ENCODE data around the gene NAPB.
"Not testable (repeated sequence)": the region's sequence is repeated elsewhere in the genome, so short reads cannot be mapped to it uniquely, and the experiment has no call there.

The NAPB gene

DNA sequence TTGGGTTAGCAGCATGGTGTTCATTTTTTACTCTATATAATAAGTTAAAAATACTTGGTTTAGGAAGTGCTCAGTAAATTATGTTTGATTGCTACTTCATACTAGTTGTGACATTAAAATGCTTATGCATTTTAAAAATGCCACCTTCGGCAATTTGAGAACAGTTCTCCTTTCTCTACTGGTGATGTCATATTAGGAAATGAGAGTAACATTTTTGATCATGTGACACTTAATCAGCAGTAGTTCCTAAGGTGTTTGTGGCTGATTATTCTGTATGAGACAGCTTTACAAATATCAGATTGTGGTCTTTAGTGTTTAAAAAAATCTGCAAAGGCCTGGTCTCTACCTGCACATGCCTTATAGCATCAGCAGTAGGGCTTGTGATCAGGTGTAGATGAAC is 54.9 kb downstream of the NAPB start:
- DNase-seq = no peak

DNA sequence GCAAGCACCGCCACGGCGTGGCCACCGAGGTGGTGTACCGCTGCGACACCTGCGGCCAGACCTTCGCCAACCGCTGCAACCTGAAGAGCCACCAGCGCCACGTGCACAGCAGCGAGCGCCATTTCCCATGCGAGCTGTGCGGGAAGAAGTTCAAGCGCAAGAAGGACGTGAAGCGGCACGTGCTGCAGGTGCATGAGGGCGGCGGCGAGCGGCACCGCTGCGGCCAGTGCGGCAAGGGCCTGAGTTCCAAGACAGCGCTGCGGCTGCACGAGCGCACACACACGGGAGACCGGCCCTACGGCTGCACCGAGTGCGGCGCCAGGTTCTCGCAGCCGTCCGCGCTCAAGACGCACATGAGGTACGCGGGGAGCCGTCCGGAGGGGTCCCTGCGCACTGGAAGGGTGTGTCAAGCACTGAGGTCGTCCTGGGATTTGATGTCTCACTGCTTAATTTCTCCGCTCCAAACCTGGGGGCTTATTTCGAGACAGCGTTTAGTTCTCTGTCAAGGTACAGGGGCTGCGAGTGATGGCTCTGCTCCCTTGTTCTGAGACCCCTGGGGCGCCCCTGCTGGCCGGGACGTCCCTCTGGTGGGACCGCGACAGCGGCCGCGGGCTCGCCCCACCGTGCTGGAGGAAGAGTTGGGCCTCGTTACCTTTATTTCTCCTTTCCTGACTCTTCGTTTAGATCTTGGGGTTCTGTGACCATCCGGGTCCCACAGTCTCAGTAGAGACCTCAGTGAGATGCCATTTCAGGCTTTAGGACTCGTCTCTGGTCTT is 55.7 kb downstream of the NAPB start:
- DNase-seq = no peak

DNA sequence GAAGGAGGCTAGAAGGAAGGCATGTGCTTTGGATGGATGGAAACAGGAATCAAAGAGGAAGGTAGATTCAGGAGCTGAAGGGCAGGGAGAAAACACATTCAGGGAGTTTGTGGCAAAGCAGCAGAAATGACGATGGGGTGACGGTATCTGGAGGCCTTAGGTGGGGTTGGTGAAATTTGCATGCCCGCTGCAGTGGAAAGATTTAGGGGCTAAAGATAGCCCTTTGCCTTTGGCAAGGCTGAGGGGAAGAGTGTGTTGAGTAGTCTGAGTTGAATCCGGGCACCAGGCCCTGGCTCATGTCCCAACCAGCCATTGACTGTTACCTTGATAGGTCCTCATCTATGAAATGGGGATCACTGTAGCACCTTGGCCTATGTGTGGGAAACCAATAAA is 58.0 kb downstream of the NAPB start:
- no peak for DNase-seq

DNA sequence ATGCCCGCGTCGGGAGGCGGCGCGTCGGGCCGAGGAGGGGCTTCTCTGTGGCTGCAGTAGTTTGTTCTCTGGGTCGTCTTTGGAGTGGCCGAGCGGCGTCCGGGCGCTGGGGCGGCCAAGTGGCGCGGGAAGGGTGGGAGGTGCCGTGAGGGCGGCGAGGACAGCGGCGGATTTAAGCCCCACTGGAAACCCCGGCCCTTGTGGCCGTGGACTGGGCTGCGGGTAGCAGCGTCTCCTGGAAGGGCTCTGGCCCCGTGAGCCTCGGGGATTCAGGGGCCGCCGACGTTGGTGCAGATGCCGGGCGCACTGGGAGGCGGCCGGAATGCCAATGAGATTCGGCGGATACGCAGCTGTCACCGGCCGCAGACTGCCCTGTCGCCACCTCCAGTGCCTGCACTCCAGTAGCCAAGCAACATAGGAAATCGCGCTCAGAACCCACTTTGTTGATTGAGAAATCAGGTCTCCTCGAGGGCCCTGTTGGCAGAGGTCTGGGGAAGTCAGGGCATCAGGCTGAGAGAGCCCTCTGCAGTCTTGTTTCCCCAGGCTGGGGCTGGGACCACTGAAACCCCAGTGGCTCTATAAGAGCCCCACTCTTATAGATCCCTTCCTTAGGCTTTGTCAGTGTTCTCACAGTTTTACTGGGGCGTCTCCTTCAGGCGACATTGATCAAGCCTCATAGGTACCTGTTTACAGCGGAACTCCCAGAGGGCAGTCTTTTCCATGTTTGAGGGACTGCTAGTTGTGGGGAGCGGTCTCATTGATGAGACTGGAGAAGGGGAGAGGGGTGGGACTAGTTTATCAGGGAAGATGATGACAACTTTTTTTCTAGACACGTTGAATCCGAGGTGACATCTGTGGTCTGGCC is 58.7 kb downstream of the NAPB start:
- peak; percentile 44 for DNase-seq

DNA sequence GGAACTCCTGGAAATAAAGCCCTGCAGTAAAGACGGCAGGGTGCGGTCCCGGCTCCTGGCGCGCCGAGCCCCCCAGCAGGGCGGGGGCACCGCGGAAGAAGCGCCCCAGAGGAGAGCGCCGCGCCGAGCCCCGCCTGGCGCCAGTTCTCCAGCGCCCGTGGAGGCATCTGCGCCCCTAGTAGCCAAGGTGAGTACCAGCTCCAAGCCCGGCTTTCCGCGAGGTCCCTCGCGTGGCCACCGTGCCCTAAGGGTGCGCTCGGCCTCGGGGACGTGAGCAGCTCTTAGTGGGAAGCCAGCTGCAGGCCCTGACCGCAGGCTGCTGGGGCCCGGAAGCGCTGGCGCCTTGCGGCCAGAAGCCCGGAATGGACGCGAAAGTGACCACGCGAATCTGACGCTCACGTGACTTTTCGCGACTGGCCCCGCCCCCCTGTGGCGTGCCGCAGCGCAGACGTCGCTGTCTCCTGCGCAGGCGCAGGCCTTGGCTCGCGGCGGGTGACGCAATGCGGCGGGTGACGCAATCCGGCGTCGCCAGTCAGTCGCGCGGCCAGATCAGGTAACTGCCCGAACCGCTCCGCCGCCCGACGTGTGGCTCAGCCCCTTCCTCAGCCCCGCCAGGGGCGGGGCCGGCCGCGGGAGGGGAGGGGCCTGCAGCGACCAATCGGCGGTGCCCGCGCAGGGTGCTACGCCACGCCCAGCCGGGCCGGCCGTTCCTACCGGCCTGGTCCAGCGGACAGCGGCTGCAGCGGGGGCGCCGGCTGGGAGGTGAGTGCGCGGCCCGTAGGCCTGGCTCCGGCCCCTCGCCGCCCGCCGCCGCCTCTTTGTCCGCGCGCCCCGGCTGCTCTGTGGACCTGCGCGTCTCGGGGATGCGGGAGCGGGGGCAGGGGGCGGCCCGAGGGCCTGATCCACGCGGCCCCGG is 59.6 kb downstream of the NAPB start, which contains the start of gene GZF1:
TSS of gene GZF1 (plus strand) at position 707 of the 916 bp plus-strand sequence. CDS start 2,202 bp downstream, outside the sequence.
- DNase-seq = peak; percentile 99

GRCh38 chr20:23361119-23361475 is 60.2 kb downstream of the NAPB start:
- DNase-seq = no peak

DNA sequence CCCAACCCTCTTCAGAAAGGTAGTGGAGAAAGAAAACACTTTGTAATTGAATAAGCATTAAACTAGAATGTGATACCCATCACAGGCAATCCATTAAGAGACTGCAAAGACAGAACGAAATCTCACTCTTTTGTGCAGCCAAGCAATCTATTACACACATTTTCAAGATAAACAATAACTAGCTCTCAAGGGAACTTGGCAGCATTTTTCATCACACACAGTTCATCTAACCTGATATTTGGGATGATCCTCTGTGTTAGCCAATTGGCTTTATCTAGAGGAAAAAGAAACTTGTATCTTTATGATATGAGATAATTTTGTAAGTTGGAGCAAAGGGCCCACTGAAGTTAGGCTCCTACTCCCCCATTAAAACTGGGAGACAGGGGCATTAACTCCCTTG is 60.8 kb downstream of the NAPB start:
- DNase-seq = no peak

GRCh38 chr20:23358923-23359593 is 62.2 kb downstream of the NAPB start:
- DNase-seq = no peak

GRCh38 chr20:23358563-23358906 is 62.8 kb downstream of the NAPB start:
- no peak for DNase-seq

- DNase-seq = peak; percentile 100
Observed at GRCh38 chr20:23357767-23358562, 63.3 kb downstream of the NAPB start.

- no peak for DNase-seq
Observed at GRCh38 chr20:23356203-23356602, 65.1 kb downstream of the NAPB start.

DNA sequence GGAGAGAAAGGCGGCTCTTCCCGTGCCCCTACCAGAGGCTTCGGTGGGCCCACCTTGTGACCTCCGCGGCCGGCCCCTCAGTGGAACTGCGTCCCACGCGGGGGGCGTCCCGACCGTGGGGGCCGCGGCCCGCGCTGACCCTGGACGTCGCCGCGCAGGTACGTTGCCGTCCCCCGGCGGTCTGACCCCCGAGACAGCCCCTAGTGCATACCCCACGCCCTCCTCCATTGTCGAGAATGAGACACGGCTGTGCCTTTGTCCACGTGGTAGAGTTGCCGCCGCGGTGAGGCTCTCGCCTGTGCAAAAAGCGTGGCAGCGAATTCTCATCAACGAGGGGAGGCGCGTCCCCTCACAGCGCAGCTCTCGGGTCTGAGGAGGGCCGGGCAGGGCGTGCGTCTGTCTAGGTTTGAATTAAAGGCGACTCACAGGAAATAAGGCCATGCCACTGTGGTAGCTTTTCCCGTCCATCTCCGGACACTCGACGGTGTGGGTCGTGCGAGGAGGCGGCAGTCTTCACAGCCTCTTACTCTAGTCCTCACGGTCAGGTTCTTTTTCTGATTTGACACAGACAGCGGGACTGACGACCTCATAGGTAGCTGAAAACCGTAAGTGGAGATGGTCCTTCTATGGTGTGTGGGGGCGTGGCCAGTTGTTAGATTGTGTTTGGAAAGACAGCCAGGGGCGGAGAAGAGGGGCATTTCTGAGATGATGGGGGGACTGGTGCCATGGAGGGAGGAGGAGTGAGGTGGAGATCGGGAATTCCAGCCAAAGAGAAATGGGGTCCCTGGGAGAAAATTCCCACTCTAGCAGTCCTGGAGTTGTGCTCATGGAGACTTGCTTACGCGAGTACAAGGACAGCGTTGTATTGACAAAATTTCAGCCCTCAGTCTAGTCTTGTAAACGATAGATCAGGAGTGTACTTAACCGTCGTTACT is 70.1 kb downstream of the NAPB start:
- peak; percentile 74 for DNase-seq

DNA sequence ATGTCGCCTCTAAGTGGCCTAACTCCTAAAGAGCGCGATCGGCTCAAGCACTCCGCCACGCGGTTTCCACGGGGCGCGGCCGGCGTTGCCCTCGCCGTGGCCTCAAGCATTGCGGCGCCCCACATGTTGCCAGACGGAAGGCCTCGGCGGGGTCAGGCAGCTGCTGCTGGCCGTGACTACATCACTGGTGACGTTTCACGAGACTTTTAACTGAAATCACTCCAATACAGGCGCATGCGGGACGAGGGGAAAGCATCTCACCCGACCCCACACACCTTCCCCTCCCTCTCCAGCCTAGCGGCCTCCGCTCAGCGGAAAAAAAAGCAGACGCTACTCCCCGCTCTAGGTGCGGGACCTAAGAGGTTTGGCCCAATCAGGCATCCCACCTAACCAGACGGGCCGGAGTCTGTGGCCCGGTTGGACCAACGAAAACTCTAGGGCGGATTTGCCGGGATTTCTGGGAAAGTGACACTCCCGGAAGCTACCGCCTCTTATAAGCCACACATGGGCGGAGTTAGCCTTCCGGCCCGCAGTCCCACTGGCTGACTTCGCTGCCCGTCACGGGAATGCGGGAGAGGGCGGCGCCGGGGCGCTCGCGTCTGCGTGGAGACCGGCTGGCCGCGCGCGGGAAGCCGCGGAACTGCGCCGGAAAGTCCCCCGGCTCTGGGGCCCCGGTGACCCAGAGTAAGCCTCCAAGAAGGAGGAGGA is 70.9 kb downstream of the NAPB start, which contains the start of gene NXT1:
TSS of gene NXT1 (plus strand) at position 596 of the 708 bp plus-strand sequence. CDS start 3,251 bp downstream, outside the sequence.
- DNase-seq = peak; percentile 97

DNA sequence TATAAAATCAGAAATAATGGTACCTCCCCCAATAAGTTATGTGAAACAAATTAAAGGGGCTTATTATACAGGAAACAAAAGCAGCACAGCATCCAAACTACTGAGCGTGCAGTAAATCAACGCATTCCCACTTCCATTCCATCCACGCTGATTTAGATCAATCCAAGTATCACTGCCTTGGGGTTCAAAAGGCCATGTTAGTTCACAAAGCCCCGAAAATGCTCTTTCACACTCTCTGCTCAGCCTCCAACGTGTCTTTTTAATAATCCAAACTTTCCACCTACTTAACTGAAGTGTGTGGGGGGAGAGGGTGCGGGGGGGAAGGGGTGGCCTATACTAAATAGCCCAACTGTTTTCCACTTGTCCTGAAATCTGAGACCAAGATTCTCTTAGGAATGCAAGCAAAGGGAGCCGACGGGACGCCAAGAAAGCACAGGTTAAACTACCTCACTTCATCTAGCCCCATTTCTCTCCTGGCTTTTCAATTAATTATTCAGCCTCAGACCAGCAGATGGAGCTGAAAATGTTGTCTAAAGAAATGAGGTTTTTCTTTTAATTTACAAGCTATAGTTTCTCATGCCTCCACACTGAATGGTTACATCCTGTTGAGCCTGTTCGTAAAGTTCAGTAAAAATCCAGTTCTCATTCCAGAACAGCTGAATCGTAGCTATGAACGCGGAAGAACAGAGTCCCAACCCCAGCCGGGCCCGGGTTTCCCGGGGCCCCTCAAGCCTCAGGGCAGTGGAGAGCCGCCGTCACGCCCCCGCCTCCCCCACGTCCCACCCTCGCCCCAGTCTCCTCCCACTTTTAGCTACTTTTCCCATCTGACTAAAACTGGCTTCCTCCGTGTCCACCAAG is 71.7 kb downstream of the NAPB start:
- DNase-seq = no peak

- DNase-seq = not testable (repeated sequence)
Observed at GRCh38 chr20:23348510-23348909, 72.8 kb downstream of the NAPB start.

DNA sequence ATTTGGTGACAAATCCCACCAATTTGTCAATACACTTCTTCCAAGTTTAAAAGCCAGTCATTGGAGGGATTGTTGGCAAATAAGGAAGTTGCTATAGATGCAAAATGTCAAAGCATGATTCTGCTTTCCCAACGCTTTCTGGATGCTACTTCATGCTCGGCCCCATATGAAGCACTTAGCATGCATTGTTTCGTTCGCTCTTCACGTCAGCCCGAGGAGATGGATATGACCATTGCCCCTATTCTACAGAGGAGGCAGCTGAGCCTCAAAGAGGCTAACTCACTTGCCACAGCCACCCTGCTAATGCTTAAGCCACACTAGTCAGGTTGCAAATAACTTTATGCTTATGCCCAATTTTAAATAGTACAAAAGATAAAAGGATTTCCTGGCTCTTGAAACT is 73.5 kb downstream of the NAPB start:
- no peak for DNase-seq

DNA sequence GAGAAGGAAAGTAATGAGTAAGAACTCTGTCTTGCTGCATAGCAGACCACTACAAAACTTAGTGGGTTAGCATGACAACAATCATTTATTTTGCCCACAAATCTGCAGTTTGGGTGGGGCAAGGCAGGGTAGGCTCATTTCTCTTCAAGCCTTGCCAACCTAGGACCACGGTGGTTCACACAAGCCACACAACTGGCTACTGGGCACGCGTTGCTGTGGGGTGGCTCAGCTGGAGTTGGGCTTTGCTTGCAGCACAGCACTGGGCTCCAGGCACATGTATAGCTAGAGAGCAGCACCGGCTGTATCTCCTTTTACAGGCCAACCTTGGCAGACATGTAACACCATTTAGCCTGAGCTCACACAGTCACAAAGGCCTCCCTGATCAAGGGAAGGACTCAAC is 75.3 kb downstream of the NAPB start:
- no peak for DNase-seq

DNA sequence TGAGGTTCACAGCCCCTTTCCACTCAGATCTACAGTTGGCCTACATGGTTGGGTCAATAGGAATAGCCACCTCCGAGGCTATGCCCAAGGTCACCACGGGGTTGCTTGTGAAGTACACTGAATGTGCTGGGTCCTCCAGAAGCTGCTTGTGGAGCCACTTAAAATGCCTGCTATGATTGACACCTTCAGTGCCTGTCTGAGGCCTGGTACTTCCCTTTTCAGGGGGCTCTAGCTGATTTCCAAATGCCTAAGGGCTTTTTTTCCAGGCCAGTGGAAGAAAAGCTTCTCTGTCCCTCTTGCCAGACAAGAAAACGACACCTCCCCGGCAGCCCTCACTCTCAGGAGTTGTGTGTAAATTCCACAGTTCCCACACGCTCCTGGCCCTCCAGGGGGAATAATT is 77.0 kb downstream of the NAPB start:
- DNase-seq = no peak

DNA sequence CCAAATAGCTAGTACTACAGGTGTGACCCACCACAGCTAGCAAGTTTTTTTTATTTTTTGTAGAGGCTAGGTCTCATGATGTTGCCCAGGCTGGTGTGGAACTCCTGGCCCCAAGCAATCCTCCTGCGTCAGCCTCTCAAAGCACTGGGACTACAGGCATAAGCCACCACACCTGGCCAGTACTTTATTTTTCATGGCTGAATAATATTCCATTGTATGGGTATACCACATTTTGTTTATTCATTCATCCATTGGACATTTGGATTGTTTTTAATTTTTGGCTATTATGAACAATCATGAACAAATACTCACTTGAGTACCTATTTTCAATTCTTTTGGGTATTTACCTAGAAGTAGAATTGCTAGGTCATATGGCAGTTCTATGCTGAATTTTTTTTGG is 77.7 kb downstream of the NAPB start:
- DNase-seq = no peak

Measured in stimulated activated CD8-positive, alpha-beta memory T cell treated with anti-CD3 and anti-CD28 coated beads, Interleukin-4, amount 100 ng/mL, for 48 hours (primary cell).